ENCODE data around the gene ZNF415.

GRCh38 chr19:53132141-53132991 lies at the start of gene ZNF415:
- TF ChIP-seq CTCF (IDR thresholded peaks at IDR 0.05): no peak
- peak in 1 of 2 donors; percentile 31 for TF ChIP-seq POLR2A (IDR thresholded peaks at IDR 0.05)
